GM12875 (cell line): ENCODE results near the gene KRTAP20-2.

Experiments used
- H3K4me3 ChIP-seq: one replicate; pipeline ENCODE4 v1.5.1; 2011; ENCODE audit warnings: low read depth, low read length, control low read depth
- CTCF ChIP-seq: IDR thresholded peaks from 2 replicates; pipeline ENCODE4 v1.5.1; 2011; ENCODE audit warnings: low read depth, mild to moderate bottlenecking, control low read depth, inconsistent platforms, low read length, moderate library complexity, borderline replicate concordance; ENCODE audit not compliant: insufficient read depth

Gene KRTAP20-2

GRCh38 chr21:30634906-30635305 lies at the start of gene KRTAP20-2:
Gene KRTAP20-2, plus strand, starts transcription at chr21:30635206. Its CDS starts 58 bp downstream, at chr21:30635264.
- H3K4me3 ChIP-seq = no peak within 1 kb of the TSS
- TF ChIP-seq CTCF = no peak

- no peak within 1 kb of the TSS for H3K4me3 ChIP-seq
Observed at GRCh38 chr21:30590297-30590696, 44.7 kb upstream of the KRTAP20-2 start, which contains the start of gene KRTAP22-2. Gene KRTAP22-2, minus strand, starts transcription at chr21:30590397.

GRCh38 chr21:30592140-30592539 lies 42.9 kb upstream of the KRTAP20-2 start, which contains the start of gene KRTAP6-3:
Gene KRTAP6-3, plus strand, starts transcription at chr21:30592440. Its CDS starts 6 bp downstream, at chr21:30592446.
- TF ChIP-seq CTCF = no peak
- H3K4me3 ChIP-seq = no peak within 1 kb of the TSS

More at GRCh38 chr21:30590297-30590696, 44.7 kb upstream of the KRTAP20-2 start, which contains the start of gene KRTAP22-2:
- no peak for TF ChIP-seq CTCF

- no peak for TF ChIP-seq CTCF
- H3K4me3 ChIP-seq = no peak within 1 kb of the TSS
Observed at GRCh38 chr21:30598802-30599201, 36.2 kb upstream of the KRTAP20-2 start, which contains the start of gene KRTAP6-2. Gene KRTAP6-2, minus strand, starts transcription at chr21:30598902. Its CDS starts 28 bp downstream, at chr21:30598874.

- no peak for TF ChIP-seq CTCF
Observed at GRCh38 chr21:30600787-30601186, 34.2 kb upstream of the KRTAP20-2 start, which contains the start of gene KRTAP22-1. Gene KRTAP22-1, plus strand, starts transcription at chr21:30601087.

GRCh38 chr21:30605968-30606367 lies 29.0 kb upstream of the KRTAP20-2 start:
- H3K4me3 ChIP-seq = no peak overlapping the region
- TF ChIP-seq CTCF = no peak

More at GRCh38 chr21:30600787-30601186, 34.2 kb upstream of the KRTAP20-2 start, which contains the start of gene KRTAP22-1:
- H3K4me3 ChIP-seq = no peak within 1 kb of the TSS

GRCh38 chr21:30612132-30612531 lies 22.9 kb upstream of the KRTAP20-2 start:
- no peak for TF ChIP-seq CTCF

More at GRCh38 chr21:30612132-30612531, 22.9 kb upstream of the KRTAP20-2 start:
- H3K4me3 ChIP-seq = no peak overlapping the region
